Panc1 (cell line): ENCODE data around the gene TMEM63B.
"Not testable (repeated sequence)": the region's sequence is repeated elsewhere in the genome, so short reads cannot be mapped to it uniquely, and the experiment has no call there.

Experiments used
- POLR2AphosphoS5 ChIP-seq: IDR thresholded peaks from 2 replicates; pipeline ENCODE4 v1.6.1; 2012; ENCODE audit warnings: mild to moderate bottlenecking, low read depth, low read length, moderate library complexity
- TF ChIP-seq, protein P1 (sequence below): fragments of 450-650 bp; IDR thresholded peaks from 2 replicates; pipeline ENCODE4 v1.5.1; 2017; ENCODE audit warnings: mild to moderate bottlenecking
- TF ChIP-seq, protein P2 (sequence below), 2 experiments: IDR thresholded peaks; 2 replicates each; pipeline ENCODE4 v1.6.1; 2011 to 2012; ENCODE audit warnings: low read depth in 2 of 2, control low read depth in 1 of 2, low read length in 1 of 2, mild to moderate bottlenecking in 1 of 2, moderate library complexity in 1 of 2; ENCODE audit not compliant: insufficient read depth in 1 of 2

DNA sequence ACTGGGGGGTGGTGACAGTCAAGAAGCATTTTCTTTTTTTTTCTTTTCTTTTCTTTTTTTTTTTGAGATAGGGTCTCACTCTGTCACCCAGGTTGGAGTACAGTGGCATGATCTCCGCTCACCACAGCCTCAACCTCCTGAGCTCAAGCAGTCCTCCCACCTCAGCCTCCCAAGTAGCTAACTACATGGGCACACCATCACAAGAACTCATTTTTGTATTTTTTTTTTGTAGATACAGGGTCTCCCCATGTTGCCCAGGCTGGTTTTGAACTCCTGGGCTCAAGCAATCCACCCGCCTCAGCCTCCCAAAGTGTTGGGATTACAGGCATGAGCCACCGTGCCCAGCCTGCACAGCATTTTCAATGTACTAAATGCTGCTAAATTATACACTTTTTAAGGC is 36.0 kb upstream of the TMEM63B start:
- not testable (repeated sequence) for TF ChIP-seq POLR2AphosphoS5
- TF ChIP-seq, protein P1, sequence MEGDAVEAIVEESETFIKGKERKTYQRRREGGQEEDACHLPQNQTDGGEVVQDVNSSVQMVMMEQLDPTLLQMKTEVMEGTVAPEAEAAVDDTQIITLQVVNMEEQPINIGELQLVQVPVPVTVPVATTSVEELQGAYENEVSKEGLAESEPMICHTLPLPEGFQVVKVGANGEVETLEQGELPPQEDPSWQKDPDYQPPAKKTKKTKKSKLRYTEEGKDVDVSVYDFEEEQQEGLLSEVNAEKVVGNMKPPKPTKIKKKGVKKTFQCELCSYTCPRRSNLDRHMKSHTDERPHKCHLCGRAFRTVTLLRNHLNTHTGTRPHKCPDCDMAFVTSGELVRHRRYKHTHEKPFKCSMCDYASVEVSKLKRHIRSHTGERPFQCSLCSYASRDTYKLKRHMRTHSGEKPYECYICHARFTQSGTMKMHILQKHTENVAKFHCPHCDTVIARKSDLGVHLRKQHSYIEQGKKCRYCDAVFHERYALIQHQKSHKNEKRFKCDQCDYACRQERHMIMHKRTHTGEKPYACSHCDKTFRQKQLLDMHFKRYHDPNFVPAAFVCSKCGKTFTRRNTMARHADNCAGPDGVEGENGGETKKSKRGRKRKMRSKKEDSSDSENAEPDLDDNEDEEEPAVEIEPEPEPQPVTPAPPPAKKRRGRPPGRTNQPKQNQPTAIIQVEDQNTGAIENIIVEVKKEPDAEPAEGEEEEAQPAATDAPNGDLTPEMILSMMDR: not testable (repeated sequence)
- TF ChIP-seq, protein P2, sequence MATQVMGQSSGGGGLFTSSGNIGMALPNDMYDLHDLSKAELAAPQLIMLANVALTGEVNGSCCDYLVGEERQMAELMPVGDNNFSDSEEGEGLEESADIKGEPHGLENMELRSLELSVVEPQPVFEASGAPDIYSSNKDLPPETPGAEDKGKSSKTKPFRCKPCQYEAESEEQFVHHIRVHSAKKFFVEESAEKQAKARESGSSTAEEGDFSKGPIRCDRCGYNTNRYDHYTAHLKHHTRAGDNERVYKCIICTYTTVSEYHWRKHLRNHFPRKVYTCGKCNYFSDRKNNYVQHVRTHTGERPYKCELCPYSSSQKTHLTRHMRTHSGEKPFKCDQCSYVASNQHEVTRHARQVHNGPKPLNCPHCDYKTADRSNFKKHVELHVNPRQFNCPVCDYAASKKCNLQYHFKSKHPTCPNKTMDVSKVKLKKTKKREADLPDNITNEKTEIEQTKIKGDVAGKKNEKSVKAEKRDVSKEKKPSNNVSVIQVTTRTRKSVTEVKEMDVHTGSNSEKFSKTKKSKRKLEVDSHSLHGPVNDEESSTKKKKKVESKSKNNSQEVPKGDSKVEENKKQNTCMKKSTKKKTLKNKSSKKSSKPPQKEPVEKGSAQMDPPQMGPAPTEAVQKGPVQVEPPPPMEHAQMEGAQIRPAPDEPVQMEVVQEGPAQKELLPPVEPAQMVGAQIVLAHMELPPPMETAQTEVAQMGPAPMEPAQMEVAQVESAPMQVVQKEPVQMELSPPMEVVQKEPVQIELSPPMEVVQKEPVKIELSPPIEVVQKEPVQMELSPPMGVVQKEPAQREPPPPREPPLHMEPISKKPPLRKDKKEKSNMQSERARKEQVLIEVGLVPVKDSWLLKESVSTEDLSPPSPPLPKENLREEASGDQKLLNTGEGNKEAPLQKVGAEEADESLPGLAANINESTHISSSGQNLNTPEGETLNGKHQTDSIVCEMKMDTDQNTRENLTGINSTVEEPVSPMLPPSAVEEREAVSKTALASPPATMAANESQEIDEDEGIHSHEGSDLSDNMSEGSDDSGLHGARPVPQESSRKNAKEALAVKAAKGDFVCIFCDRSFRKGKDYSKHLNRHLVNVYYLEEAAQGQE (IDR thresholded peaks at IDR 0.05; ENCODE audit: insufficient read depth in 1 of 2, low read depth in 2 of 2, low read length in 1 of 2): not testable (repeated sequence)
